NCI-H2227 treated with DMSO at 0.1 percent for 48 hours (cell line): Measurements from ENCODE around the gene PDXP.
"Not testable (repeated sequence)": the region's sequence is repeated elsewhere in the genome, so short reads cannot be mapped to it uniquely, and the experiment has no call there.

Source experiments
- DNase-seq: peaks from one replicate; lab custom pipeline; 2025; lab: John Stamatoyannopoulos, UW

Gene PDXP

DNA sequence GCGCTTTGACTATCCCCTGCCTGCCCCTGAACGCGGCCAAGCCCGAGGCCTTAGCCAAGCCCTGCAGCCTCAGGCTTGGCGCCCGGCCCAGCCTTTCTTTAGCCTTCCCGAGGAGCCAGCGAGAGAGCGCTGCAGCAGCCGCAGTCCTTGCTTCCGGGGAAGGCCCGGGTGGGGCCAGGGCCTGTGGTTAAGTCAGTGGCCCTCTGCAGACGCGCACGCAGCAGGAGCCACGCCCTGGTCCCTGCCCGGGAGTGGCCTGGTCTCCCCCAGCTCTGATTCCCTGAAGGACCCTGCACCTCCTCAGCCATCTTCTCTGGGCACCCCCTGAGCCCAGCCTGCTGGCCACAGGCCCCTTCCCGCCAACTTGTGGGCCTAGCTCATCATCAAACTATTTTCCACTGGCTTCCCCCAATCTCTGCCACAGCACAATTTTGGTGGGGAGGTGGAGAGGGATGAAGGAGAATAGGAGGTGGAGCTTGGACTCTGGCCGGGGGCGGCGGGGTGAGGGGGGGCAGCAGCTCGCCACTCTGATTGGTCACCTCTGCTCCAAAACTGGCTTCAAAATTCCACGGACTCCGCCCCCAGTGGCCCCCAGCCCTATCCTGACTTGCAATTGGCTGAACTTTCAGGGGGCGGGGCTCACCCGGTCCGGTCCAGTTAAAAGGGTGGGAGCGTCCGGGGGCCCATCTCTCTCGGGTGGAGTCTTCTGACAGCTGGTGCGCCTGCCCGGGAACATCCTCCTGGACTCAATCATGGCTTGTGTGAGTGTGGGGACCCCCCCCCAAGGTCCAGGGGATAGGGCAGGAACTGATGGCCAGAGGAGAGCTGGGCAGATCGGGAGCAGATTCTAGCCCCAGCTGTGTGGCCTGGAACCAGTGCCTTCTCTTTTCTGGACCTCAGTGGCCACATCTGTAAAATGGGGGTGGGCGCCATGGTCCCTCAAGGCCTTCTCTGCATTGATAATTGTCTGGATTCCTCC lies 16.7 kb downstream of the PDXP start, which contains the start of gene LGALS1:
Gene LGALS1, plus strand, starts transcription at position 686 of the 979 bp plus-strand sequence. Its CDS starts 67 bp downstream, at position 753.
- peak; percentile 19 for DNase-seq

DNA sequence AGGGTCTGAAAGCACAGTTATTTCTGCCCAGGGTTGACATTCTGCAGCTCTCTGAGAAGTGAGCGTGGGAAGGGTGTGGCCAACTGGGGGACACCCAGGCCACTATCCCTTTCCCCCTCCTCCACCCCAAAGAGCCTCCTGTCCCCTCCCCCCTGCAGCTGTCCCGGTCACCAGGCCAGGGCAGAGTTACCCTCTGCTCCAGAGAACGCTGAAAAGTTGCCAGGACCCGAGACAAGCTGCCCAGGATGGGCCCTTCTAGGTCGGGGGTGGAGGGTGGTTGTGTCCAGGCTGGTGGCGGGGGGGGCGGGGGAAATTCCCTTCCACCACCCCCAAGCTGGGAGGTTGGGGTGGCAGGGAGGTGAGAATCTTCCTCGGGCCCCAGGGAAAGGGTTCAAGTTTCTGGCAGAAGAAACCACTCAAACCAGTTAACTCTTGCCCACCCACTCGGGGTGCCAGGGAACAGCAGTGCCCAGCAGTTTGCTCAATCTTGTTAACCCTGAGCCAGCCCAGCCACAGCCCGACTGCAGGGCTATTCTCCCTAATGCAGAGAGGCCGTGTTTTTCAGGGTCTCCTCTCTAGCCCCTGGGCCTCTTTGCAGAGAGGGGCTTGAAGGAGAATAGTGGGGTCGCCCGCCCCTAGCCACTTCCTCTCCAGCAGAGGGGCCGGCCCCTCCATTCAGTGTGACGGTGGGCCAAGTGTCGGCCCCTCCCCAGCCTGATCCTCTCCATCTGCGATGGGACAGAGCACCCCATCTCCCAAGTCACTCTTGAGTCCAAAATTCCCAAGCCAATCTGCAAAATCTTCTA lies 17.6 kb downstream of the PDXP start:
- DNase-seq = no peak

DNA sequence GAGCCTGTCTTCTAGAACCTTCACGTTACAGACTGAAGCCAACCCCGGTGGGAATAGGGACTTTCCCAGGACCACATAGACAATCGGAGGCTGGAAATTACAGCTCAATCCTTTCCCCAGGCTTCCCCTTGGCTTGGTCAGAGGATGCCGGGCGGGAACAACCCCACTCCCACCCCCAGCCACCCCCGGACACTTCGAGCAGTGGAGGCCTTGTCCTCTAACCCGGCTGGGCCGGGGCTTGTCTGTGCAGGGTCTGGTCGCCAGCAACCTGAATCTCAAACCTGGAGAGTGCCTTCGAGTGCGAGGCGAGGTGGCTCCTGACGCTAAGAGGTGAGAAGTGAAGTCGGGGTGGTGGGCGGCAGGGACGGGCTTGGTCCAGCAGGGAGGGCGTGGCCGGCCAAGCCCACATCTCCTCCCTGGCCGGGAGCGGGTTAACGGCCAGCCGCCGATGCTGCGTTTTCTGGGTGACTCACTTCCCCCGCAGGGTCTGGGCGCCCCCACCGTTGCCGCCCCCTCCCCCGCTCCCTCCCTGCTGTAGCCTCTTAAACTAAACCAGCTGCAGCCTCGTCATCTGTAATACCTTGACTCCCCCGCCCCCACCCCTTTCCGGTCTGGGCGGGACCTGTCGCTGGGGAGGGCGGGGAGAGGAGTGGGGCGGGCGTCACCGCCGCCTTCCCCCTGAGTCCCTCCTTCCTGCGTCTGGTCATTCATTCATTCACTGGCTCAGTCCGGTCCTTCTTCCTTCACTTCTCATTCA lies 18.4 kb downstream of the PDXP start:
- peak; percentile 63 for DNase-seq

DNA sequence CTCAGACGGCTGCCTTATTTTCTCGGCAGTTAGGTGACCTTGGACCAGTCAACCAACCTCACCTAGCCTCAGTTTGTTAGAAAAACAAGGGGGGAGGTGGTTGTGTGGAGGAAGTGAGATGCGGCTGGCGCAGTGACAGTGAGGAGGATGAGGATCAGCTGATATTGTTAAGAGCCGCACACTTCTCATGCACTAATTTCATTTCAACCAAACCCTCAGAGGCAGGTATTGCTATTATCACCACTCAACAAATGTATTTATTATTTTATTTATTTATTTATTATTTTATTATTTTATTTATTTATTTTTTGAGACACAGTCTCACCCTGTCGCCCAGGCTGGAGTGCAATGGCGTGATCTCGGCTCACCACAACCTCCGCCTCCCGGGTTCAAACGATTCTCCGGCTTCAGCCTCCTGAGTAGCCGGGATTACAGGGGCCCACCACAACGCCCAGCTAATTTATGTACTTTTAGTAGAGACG lies 19.0 kb downstream of the PDXP start:
- DNase-seq = no peak

DNA sequence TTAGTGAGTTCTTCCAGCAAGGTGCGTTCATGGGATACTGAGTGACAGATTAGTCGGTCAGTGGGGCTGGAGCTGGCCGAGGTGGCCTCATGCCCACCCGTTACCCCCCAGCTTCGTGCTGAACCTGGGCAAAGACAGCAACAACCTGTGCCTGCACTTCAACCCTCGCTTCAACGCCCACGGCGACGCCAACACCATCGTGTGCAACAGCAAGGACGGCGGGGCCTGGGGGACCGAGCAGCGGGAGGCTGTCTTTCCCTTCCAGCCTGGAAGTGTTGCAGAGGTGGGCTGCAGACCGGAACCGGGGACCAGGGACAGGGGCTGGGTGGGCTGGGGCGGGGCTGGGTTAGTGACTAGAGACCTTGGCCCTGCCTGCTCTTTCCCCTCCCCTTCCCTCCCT lies 19.8 kb downstream of the PDXP start:
- no peak for DNase-seq

DNA sequence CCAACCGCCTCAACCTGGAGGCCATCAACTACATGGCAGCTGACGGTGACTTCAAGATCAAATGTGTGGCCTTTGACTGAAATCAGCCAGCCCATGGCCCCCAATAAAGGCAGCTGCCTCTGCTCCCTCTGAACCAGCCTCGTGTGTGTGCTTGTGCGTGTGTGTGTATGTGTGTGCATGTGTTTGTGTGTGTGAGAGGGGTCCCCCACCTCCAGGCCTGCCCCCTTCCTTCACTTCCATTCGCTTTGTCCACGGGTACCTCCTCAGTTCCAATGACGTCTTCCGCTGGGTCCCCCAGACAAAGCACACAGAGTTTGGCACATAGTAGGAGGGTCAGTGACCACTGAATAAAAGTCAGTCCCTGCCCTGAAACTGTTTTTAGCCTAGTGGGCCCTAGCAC lies 21.1 kb downstream of the PDXP start:
- DNase-seq = no peak

DNA sequence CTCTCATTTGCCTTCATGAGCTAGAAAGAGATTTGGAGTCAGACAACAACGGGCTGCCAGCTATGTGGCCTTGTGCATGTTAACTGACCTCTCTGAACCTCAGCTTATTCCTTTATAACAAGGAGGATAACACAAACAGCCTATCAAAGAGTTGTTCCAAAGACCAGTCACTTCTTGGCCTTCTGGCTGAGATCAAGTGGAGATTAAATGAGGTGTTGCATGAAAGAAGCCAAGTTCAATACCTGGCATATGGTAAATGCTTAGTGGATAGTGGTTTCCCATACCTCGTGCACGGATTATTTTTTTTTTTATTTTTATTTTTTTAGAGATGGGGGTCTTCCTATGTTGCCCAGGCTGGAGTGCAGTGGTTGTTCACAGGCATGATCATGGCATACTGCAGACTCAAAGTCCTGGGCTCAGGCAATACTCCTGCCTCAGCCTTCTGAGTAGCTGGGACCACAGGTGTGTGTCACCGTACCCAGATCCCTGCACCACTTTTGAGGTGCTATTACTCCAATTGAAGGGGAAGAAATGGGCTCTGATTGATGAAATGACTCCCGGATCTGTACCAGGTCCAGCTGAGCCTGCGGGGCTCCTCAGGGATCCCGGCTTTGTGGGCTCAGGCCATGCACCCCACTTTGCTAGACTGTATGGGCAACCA lies 21.8 kb downstream of the PDXP start:
- DNase-seq = no peak

DNA sequence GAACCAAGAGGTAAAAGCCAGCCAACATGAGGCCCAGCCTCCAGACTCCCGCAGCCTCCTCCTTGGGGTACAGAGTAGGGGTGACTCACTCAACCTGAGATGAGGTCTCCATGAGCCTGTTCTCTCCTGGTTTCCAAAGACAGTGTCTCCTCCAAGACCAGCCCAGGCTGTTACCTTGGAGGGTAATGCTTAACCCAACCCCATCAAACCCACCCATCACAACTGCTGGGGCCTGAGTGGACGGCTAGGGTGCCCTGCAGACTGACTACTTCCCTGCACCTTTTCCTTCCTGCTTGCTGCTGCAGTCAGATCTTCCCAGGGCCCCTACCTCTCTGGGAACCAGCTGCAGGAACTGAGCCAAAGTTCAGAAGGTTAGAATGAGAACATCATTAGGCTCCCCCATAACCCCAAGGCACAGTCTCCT lies 22.5 kb downstream of the PDXP start:
- DNase-seq = no peak

DNA sequence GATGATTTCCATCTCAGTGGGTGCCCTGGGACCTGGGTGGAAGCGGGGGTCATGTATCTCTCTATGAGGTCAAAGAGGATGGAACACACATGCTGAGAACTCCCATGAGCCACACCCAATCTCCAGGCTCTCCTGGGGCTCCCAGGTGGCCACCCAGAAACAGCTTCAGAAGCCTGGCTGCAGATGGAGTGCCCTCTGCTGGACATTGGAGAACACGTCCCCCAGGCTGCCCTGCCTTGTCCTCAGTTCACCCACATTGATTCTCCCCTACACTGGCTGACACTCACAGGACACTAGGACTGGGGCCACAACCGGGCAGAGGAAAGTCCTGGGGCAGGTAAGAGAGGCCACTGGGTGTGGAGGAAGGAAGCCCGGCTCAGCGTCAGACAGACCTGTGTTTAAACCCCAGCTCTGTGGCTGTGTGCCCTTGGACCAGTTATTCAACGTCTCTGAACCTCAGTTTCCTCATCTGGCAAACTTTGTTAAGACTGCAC lies 23.1 kb downstream of the PDXP start:
- no peak for DNase-seq

DNA sequence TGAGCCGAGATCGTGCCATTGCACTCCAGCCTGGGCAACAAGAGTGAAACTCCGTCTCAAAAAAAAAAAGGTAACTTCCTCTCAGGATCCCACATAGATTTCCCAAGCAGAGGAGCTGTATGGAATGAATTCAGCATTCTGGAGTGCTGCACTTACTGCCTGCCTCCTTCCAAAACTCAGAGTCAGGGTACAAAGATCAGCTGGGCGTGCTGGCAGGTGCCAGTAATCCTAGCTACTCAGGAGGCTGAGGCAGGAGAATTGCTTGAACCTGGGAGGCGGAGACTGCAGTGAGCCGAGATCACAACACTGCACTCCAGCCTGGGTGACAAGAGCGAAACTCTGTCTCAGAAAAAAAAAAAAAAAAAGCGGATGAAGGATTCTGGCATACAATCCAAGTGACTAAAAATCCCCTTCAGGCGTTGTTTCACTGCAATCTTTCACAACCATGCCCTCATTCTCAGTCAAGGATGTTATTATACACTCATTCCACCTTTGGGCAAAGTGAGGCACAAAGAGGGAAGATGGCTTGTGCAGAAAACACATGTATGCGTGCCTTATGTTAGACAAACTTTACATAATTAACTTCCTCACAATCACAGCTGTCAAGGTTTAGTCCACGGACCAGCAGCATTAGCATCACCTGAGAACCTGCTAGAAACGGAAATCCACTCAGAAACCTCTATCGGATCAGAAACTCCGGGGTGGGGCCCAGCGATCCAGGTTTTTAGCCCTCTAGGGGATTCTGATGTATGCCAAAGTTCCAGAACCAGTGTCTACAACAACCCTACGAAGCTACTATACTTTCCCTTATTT lies 26.5 kb downstream of the PDXP start:
- DNase-seq = no peak

DNA sequence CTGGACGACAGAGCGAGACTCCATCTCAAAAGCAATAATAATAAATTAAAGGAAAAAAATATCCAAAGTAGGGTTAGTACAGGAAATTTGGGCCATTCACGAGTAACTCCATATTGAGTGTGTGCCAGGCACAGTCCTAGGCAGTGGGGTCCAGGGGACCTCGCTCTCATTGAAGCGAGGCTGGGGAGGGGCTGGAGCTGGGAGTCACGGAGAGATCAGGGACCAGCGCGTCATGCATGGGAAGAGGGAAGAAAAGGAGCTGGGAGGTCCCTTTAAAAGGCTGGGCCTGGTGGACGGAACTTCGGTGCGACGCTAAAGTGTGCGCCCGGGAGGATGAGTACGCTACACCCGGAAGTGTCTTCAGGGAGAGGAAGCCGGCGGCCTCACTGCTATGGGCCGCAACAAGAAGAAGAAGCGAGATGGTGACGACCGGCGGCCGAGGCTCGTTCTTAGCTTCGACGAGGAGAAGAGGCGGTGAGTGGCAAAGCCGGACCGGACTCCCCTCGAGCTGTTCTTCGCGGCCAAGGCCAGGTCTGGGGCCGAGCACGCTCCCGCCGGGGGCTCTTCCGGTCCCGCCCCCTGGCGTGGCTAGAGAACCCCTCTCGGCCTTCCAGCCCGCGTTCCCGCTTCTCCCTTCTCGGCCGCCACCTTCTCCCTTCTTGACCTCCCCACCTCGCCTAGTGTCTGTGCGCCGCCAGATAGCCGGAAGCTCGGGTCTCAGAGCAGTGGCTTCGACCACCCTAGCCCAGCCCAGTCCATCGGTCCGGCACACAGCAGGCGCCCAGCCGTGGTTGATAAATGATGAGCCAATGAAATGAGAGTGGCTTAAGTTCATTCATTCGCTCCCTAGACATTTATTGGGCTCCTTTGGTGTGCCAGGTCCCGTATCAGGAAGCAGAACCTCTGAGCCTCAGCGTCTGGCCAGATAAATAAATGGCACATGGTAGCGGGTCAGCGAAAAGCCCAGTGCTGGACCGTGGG lies 27.8 kb downstream of the PDXP start, which contains the start of gene NOL12:
Gene NOL12, plus strand, starts transcription at position 342 of the 981 bp plus-strand sequence. Its CDS starts 50 bp downstream, at position 392.
- peak; percentile 88 for DNase-seq

DNA sequence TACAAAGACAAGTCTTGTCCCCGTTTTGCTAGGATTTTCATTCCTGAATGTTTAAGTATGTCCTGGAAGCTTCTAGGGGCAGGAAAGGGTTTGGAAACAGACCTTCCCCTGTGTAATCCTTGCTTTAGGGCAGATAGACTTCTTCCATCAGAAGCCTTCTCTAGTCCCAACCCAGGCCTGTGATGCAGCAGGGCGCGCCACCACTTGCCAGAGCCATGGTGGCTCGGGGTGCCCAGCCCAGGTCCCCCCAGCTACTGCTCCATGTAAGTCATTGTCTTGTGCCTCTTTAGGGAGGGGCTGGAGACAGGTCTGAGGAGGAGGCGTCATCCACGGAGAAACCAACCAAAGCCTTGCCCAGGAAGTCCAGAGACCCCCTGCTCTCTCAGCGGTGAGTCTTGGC lies 31.9 kb downstream of the PDXP start:
- no peak for DNase-seq

DNA sequence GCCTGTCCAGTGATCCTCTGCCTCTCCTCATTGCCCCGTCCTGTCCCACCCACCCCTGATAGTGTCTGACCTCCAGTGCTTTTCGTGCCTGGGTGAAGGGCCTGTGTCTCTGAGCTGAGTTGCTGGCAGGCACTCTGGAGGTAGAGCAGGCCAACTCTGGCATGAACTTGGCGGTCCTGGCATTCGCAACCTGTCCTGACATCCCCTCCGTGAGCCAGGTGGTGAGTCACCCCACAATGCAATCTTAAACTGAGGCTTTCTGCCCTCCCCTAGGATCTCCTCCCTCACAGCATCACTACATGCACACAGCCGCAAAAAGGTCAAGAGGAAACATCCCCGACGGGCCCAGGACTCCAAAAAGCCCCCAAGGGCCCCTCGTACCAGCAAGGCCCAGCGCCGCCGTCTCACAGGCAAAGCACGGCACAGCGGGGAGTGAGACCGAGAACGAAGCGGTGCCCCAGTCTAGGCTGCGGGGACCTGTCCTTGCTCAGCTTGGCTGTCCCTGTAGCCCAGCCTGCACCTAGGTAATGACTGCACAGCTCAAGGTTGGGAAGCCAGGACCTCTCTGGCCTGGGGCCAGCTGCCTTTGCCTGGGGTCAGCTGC lies 32.5 kb downstream of the PDXP start:
- no peak for DNase-seq

DNA sequence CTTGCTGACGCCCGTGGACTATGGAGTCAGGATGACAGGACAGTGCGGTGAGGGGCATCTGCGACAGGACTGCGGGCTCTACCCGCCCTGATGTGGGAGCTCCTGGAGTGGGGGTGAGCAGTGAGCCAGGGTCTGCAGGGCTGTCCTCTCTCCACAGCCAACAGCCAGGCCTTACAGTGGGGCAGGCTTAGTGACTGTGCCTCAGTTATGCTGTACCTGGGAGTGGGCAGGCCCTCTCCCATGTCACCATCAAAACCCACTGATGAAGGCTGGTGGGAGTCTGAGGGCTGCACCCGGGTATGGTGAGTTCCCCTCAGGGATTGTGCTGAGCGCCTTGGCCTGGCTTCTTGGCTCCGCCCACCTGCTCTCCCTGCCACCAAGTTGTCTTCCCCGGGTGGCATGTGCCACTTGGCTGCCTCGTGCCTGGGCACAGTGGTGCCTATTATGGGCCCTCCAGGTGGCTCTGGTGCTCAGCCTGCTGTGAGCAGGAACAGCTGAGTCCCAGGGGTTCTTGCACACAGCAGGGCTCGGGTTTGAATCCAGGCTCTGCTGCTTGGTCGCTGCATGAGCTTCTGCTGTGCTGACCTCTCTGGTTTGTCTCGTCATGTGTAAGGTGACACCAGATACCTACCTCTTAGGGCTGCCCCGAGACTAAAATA lies 34.2 kb downstream of the PDXP start:
- no peak for DNase-seq

DNA sequence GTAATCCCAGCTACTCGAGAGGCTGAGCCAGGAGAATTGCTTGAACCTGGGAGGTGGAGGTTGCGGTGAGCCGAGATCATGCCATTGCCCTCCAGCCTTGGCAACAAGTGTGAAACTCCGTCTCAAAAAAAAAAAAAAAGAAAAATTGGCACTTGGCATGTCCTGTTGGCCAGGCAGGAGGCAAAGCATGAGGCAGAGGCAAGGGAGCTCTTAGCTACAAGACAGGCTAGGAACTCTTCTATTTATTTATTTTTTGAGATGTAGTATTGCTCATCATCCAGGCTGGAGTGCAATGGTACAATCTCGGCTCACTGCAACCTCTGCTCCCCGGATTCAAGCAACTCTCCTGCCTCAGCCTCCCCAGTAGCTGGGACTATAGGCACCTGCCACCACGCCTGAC lies 35.6 kb downstream of the PDXP start:
- DNase-seq = not testable (repeated sequence)

DNA sequence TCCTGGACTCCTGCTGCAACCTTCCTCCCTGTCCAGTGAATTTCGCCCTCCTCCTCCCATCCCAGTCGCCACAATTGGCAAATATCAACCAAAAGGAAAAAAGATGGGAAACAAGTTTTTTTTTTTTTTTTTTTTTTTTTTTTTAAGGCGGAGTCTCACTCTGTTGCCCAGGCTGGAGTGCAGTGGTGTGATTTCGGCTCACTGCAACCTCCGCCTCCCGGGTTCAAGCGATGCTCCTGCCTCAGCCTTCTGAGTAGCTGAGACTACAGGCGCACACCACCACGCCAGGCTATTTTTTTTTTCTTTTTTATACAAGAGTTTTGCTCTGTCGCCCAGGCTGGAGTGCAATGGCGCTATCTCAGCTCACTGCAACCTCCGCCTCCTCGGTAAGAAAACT lies 37.7 kb downstream of the PDXP start:
- not testable (repeated sequence) for DNase-seq

DNA sequence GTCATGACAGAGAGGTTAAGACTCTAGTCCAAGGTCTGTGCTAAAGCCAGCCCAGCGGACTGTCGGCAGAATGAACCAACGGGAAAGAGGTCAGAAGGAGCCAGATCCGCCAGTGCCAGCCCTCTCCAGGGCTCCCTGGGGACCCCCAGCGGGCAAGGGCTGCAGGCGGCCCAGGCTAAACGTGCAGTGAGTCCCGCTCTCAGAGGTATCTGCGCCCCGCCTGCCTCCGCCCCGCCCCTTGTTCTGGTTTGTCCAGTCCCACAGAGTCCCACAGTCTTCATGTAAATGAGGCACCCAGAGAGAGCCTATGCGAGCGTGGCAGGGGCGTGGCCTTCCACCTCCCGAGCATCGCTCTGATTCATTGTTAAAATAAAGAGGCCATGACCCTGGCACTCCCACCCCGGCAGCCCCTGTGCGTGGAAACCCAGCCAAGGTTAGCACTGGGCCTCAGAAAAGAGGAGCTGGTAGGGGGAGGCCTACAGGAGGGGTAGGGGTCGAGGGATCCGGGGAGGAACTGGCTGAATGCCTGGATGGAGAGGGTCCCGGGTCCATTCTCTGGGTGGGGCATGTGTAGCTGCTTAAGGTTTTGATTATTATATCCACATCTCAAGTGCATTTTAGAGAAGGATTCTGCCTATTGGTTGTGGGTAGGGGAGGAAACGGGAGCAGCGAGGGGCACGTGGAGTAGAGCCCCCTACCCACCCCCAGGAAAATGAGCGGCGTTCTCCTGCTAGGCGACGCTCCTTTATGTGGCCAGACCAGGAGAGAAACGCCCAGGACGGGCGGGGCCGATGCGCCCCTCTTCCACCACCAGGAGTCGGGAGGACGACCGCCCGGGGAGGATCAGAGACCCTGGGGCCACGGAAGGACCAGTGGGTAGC lies 38.4 kb downstream of the PDXP start, which contains the start of gene TRIOBP:
Gene TRIOBP, plus strand, starts transcription at position 392 of the 881 bp plus-strand sequence. CDS start 4,318 bp downstream, outside the sequence.
- DNase-seq = peak; percentile 87
